Measurements from ENCODE around the gene RASGRP2.

The RASGRP2 gene

DNA sequence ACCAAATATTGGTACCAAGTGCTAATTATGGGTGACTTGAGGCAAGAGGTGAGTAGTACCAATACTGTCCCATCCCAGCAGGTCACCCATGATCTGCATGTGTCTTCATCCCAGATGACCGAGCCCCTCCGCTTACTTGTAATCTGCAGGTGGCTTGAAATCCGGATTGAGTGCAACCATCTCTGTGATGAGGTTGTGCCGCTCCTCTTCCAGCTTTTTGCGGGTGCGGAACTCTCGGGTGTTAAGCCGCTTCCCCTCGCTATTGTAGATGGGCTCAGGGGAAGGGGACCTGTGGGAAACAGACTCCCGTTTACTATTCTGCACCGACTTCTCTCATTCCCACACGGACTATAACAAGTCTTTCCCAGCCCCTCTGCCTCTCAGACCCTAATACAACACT lies 26.2 kb upstream of the RASGRP2 start:
- no peak for DNase-seq

DNA sequence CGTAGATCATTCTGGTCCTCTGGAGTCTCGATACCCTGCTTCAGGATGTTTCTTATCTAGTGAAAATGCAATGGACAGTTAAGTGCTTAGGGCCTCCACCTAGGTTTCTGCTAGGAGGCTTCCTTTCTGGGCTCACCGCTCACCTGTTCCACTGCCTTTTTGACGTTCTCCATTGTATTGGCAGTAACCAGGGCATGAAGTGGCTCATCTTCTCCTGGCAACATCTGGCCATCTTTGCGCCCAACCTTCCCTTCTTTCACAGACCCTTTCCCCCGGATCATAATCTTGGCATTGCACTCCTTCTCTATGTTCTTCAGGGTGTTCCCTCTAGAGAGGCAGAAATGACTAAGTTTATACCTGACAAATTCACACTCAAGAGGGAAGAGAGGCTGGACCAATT lies 25.3 kb upstream of the RASGRP2 start:
- no peak for DNase-seq

DNA sequence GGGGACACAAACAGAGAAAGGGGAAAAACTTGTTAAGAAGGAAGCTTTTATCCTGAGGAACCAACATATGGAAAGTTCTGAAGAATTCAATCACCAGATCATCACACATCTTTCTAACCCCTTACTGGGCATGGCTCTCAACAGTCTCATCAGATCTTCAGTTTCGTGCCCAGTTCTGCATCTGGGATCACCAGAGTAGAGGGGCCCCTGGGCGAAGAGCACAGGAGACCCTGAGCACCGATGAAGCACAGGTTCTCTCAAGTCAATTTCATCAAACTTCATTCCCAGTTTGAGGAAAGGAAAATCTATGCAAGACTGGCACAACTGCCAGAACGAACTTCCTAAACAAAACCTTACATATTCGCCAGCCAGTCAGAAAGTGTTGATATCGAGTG lies 24.4 kb upstream of the RASGRP2 start:
- DNase-seq, result no peak

DNA sequence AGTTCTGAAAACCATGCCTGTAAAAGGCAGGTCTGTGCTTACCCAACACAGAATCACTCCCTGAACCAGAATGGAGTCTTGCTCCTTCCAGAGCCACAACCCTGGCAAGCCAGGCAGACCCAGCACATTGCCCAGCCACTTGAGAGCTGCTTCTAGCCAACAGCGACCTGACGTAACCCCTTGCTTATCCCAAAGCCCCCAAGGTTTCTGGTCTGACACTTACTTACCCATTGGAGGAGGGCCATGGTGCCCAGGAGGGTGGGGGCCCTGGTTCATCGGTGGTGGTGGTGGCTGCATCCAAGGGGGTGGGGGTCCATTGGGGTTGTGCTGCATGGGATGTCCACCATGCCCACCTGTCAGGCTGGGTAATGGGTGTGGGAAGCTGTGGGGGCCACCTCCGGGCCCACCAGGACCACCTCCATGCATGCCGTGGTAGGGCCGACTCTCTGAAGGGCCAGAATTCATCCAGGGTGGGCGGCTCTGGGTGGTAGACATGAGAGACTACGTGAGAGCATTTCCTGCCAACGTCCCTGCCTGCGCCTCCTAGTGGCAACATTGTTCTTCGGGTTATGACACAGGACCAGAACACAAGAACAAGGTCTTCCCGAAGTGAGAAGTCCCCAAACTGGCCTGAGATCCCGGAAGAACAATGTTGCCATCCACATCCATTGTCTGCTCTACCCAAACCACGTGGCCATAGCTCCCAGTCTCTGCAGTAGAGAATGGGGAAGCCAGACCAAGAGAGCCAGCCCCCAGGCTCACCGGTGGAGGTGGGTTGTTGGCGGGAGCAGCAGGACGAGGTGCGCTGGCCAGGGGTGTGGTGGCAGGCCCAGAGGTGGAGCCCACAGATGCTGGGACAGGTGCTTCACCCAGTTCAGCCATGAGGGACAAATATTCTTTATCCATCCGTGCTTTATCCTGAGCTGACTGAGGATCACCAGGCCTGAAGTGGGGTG lies 23.7 kb upstream of the RASGRP2 start:
- DNase-seq, result no peak

DNA sequence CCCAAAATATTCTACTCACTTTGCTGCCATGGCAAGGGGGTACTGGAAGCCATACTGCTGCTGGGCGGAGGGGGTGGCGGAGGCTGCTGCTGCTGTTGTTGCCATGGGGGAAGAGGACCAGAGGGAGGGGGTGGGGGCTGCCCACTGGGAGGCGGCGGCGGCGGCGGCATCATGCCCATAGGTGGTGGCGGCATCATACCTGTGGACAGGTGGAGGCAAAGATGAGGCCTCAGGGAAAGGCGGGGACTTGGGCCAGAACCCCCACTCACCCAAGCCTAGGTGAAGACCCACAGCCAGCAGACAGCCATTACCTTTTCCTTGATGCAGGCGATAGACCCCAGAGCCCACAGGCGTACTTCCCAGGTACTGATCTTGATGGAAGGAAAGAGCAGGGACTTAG lies 22.9 kb upstream of the RASGRP2 start:
- no peak for DNase-seq

DNA sequence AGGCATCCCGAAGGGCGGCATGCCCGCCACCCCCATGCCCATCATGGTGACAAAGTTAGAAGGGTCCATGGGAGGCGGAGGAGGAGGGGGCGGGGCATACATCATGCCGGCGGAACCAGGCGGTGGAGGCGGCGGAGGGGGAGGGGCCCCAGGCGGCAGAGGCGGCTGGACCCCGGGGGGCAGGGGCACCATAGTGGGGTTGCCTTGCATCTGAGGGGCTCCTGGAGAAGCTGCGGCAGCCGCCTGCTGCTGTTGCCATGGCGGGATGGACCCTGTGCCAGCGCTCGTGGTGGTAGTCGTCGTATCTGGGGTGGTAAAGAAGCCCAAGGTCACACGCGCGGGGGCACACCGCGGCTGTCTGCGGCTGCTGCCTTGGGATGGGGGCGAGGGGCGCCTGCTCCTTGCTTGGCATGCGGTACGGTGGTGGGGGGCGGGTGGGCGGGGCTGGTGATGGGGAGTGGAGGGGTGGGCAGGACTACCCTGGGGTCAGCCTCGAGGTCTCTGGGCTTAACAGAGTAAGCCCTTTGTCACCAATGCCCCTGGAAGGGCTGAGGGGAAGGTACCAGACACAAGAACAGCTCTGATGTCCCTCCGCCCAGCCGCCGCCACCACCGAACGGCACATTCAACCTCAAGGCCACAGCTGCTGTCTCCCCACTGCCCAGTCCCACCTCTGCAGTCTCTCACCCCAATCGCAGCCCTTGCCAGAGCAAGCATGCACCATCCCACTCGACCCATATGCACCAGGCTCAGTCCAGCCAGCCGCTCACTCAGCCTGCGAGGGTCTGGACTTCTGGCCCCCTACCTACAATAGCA lies 22.1 kb upstream of the RASGRP2 start:
- no peak for DNase-seq

DNA sequence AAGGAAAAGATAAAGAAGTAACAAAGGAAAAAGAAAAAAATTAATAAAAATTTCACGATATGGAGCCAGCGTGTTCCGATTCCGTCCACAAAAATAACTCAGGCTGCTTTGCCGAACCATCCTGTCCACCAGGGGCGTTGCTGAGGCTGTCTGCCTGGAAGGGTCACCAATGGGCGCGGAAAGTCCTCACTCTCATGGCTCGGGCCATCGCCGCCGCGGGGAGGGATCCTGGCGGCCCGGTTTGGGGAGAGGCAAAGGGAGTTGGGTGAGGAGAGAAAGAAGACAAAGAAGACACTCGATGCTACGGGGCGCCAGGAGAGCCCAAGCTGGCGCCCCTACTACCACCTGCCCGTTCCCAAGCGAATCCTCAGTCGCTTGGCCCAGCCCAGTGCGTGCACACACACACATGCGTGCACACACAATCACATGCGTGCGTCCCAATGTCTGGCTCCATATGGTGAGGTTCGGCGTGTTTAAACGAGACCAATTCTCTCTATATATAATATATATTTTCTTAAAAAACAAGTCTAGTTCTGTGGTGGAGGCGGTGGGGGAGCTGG lies 21.4 kb upstream of the RASGRP2 start:
- DNase-seq, result no peak

DNA sequence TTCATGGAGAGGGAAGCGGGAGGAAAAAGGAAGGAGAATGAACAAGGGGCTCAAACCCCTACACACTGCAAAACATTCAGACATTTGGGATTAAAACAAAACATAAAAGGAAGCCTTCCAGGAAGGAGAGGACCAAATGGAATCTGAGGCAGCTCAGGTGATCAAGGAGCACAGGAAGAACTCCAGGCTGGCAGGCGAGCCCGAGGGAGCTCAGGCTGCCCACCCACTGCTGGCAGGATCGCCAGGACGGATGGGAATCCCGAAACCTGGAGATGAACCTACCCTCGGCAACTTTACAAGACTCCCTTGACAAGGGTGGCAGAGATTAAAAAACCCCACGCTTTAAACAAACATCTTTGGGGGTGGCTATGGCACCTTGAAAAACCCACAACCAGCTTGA lies 20.8 kb upstream of the RASGRP2 start:
- DNase-seq, result no peak

DNA sequence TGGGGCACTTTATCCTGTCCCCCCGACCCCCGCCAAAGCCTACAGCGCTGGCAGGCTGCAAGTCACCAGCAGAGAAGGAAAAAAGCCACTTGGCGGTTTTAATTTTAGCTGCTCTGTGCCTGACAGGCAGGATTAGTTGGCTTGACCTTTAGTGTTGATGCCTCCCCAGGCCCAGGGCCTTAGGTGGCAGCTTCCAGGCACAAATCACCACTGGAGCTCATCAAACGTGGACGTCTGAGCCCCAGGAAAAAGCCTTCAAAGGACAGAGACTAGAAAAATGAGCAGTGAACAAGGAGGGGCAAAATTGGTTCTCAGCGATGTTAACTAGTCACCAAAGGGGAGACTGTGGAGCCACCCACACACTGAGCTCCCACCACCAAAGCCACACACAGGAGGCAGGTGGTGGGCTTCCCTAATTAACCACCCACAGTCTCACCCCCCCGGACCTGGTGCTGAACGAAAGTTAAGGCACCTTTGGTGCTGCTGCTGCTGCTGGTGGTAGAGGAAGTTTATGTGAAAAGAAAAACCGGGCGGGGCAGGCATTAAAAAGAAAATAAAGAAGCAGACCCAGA lies 20.2 kb upstream of the RASGRP2 start:
- DNase-seq, result no peak

DNA sequence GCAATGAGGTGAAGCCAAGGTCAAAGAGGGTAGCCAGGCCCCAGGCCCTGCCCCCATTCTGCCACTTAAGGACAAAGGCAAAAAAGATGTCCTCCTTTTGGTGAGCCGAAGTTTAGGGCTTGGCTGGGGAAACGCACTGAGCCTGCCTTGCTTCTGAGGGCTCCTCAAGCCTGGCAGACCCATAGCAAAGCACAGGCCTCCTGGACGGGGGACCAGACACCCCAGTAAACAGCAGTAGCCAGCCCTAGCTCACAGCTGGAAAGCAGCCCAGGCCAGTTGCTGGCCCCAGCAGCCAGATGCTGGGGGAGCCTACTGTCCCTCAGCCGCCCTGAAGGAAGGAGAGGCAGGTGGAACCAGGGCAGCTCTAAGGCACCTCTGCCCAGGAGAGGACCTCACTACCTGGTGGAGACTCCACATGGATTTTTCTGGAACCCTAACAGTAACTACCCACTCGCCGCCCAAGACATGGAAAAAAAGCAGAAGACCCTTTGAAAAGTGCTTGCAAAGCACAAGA lies 19.6 kb upstream of the RASGRP2 start:
- DNase-seq, result no peak

DNA sequence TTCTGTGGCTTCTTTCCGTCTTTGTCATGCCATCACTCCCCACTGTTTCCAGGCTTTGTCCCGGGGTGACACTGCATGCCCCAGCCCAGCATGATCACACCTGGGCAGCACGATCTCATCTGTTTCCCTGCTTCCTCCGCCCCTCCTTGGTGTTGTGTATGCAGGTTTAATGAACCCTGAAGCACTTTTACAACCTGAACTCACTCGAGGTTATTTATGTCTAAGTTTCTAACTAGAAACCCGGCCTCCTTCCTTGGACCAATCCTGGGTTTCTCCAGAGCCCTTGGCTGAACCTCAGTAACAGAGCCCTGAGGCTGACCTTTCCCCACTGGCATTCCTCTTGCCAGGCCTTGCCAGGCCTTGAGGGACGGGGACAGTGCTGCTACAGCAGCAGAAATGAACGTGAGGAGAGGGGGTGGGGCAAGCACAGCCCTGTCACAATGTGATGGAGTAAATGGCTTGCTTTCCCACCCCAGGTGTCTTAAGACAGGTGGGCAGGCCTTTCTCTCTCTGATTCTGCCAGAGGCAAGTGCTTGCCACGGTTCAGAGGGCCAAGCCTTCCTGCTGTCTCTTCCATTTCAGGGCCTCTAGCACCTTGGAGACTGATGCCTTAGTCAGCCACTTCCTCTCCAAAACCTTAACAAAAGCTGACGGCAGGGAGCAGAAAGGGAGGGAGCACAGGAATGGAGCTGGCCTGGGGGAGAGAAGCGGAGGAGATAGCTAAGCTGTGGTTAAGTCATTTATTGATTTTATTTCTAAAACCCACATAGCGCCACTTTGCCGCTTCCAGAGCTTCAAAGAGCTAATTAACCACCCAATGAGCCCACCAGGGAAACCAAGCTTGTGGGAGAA lies 19.0 kb upstream of the RASGRP2 start:
- no peak for DNase-seq

DNA sequence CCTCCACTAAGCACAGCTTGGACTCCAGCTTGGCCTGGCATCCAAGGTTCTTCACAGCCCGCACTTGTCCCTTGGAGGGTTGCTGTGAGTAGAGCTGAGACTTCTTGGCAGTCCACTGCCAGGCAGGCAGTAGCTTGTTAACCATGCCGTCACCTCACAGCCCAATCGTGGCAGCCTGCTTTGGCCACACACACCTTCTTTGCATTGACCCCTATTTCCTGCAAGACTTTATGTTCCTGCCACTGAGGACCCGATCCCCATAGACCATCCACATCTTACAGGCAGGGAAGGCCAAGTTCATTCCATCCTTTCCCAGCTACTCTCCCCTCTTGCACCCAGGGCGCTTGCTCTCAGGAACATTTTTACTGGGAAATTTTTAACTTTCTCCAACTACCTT lies 18.3 kb upstream of the RASGRP2 start:
- DNase-seq, result no peak

DNA sequence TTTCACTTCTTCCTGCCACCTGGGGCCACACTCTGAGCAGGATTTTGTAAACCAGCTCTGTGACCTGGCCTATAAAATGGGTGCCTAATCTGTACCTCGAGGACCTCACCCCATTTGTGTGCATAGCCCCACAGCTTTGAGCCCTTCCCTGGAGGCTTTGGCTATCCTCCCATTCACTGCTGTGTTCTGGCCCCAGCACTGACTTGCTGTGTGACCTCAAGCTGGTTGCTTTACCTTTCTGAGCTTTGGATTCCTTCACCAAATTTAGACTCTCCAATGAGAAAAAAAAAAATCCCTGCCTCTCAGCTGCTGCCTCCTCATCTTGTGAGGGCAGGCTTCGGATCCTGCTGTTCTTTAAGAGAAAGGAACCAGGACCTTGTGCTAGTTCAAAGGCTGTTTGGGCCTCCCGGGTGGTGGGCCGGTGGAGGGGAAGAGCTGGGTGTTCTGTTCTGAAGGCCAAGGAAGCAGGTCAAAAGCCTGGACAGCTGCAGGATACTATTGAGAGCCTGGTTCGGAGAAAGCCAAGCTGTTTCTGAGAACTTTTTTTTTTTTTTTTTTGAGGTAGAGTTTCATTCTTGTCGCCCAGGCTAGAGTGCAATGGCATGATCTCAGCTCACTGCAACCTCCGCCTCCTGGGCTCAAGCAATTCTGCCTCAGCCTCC lies 16.9 kb upstream of the RASGRP2 start:
- DNase-seq, result no peak

DNA sequence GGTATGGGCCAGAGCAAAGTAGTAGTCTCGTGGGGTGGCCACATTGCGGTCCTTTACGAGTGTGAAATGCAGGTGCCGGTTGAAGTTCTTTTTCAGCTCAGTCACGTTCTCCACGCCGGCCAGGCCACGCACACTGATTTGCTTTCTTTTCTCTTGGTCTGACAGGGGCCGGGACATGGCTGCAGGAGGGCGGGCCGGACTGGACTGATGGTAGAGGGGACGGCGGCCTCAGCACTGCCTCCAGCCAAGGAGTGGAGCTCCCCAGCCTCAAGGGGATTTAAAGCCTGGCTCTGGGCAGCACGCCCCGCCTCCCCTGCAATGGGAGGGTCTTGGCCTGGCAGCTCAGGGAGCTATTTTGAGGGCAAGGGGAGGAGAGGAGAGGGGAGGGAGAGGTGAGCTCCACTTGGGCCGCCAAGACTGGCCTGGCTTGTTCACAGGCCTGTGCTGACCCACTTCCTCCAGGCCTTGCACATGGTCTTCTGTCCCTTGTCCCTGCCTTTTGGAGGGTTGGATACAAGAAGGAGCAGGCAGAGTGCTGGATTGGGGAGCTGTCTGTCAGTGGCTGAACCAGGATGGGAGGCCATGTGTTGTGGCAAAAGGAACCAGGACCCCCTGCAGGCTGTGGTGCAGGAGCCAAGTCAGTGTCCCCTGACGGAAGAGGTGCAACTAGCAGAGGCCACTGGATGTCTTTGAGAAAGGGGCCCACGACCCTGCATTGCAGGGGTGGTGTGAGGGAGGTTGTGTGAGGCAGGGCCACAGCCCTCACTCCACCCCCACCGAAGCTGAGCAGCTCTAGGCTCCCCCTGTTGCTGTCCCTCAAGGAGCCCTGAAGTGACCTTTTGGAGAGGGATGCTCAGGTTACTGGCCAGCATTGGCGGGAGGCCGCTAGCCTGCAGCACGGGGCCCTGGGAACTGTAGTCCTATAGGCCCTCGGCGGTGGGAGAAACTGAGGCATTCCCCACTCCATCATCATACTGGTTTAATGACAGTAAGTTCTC lies 16.1 kb upstream of the RASGRP2 start, which contains the start of gene PYGM:
Gene PYGM (minus strand): TSS at position 253 of the 998 bp plus-strand sequence. CDS start 76 bp downstream, at position 177.
- no peak for DNase-seq

DNA sequence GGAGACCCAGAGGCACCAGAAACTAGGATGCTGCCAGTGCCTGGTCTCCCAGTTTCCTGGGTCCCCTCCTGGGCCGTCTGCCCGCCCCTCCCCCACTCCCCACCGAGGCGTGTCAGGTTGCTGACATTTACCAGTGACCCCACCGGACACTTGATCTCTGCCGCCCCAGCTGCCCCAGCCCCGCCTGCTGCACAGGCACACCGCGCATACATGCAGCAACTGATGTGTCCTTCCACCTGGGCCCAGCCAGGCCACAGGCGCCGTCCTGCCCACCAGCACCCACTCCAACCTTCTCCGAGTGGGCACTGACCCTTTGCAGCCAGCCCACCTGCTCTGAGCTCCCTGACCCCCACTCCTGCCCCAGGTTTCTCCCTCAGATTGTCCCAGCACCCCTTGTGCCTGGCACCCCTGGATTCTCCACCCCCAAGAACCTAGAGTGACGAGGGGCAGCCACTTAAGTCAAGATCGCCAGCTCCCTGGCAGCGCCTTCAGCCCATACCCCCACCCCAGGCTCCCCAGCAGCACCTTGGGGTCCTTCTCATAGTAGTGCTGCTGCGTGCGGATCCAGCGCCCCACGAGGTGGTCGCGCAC lies 15.3 kb upstream of the RASGRP2 start:
- DNase-seq, result no peak

DNA sequence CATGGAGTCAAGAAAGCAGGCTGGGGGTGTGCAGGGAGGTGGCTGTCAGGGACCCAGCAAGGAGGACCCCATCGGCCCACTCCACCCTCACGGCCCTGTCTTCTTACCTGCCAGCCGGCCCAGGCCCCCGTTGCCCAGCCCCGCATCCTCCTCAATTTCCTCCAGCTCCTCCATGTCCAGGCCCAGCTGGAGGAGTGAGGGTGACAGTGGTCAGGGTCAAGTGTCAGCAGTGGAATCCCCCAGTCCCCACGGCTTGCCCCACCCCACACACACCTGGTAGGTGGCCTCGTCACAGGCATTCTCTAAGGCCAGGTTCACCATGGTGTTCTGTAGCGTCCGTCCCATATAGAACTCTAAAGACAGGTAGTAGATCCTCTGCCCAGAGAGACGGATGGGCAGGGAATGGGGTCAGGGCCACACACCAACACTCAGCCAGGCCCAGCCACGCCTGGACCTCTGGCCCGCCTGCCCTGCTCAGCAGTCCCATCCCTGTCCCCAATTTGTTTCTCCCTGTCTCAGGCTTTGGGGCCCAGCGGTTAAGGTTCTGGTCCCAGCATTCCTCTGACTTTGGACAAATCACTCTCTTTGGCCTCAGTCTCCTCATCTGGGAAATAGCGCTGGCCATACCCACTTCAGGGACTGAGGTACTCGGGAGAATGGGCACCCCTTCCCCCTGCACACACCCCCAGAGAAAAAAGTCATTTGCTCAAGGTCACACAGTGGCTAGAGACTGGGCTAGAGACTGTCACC lies 14.6 kb upstream of the RASGRP2 start:
- no peak for DNase-seq

DNA sequence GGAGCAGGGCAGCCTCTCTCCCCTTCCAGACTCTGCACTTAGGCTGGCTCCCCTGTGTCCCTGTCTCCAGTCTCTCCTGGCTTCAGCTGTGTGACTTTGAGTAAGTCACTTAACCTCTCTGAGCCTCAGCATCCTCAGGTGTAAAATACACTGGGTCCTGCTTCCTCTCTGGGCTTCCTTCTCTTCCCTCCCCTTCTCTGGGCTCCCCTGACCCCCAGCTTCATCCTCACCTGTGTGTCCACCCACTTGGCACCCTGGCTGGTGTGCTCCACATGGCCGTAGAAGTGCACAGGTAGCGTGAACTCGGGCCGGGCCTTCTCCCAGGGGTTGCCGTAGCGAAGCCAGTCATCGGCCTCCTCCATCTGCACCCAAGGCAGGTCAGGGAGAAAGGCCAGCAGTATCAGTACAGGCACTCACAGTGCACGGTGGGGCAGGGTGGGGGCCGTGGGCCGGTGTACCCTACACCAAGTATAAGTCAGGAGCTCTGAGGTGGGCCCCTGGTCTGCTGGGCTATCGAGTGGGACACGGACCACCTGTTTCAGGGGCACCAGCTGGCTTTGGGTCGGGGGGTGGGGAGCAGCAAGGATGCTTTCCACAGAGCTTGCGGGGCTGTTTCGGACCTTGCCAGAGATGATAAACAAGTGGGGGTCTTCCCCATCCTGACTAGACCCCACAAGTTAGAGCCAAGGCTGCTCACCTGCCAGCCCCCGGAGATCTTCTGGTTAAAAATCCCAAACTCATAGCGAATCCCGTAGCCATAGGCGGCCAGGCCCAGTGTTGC lies 13.8 kb upstream of the RASGRP2 start:
- no peak for DNase-seq

Measured in SHP77 treated with DMSO at 0.1 percent for 48 hours (cell line).